HUES48 (cell line): ENCODE measurements around the gene SLC47A2.
A peak's percentile ranks its signal among the peaks of the same experiment; 100 is the strongest.
"Not testable (repeated sequence)": the region's sequence is repeated elsewhere in the genome, so short reads cannot be mapped to it uniquely, and the experiment has no call there.

Experiments
- H3K27ac ChIP-seq: one replicate; pipeline ENCODE4 v1.7.0; 2013; ENCODE audit warnings: low read depth, low read length, inconsistent platforms
- H3K27me3 ChIP-seq: 2 replicates; pipeline ENCODE4 v1.6.1; 2013; ENCODE audit warnings: mild to moderate bottlenecking, low read length; ENCODE audit not compliant: control insufficient read depth, insufficient read depth
- H3K36me3 ChIP-seq: 2 replicates; pipeline ENCODE4 v1.6.1; 2013; ENCODE audit warnings: low read length; ENCODE audit not compliant: control insufficient read depth, insufficient read depth
- H3K4me1 ChIP-seq: 2 replicates; pipeline ENCODE4 v1.6.1; 2013; ENCODE audit warnings: mild to moderate bottlenecking, low read length; ENCODE audit not compliant: control insufficient read depth, insufficient read depth
- H3K4me3 ChIP-seq: 2 replicates; pipeline ENCODE4 v1.5.1; 2013; ENCODE audit warnings: mild to moderate bottlenecking, low read depth, low read length
- H3K9ac ChIP-seq: 2 replicates; pipeline ENCODE4 v1.6.1; 2013; ENCODE audit warnings: mild to moderate bottlenecking, low read depth, low read length, moderate library complexity
- H3K9me3 ChIP-seq: 2 replicates; pipeline ENCODE4 v1.6.1; 2013; ENCODE audit warnings: low read length; ENCODE audit not compliant: control insufficient read depth, insufficient read depth

Gene SLC47A2

GRCh38 chr17:19705201-19705600, 11.2 kb downstream of the SLC47A2 start:
- no peaks in the 10 kb centered on the region for H3K27me3 ChIP-seq
- peaks cover 21% of the 10 kb centered on the region for H3K4me1 ChIP-seq
- H3K9me3 ChIP-seq, result no peaks in the 10 kb centered on the region
- no peak overlapping the region for H3K27ac ChIP-seq
- H3K4me3 ChIP-seq, result no peak overlapping the region
- H3K36me3 ChIP-seq, result no peaks in the 10 kb centered on the region
- no peak overlapping the region for H3K9ac ChIP-seq

- H3K27ac ChIP-seq, result peak overlapping the region; percentile 49
- no peak overlapping the region for H3K9ac ChIP-seq
- no peaks in the 10 kb centered on the region for H3K27me3 ChIP-seq
- H3K36me3 ChIP-seq, result no peaks in the 10 kb centered on the region
- no peaks in the 10 kb centered on the region for H3K9me3 ChIP-seq
- H3K4me3 ChIP-seq, result no peak overlapping the region
- H3K4me1 ChIP-seq, result peaks cover 21% of the 10 kb centered on the region
These were observed 12.4 kb downstream of the SLC47A2 start for GRCh38 chr17:19703828-19704613.

GRCh38 chr17:19703106-19703827, 13.1 kb downstream of the SLC47A2 start:
- H3K9me3 ChIP-seq, result no peaks in the 10 kb centered on the region
- no peak overlapping the region; the same call in 1 of the 2 replicates for H3K9ac ChIP-seq
- peaks cover 21% of the 10 kb centered on the region for H3K4me1 ChIP-seq
- no peaks in the 10 kb centered on the region for H3K36me3 ChIP-seq
- H3K27ac ChIP-seq, result peak overlapping the region; percentile 24
- no peaks in the 10 kb centered on the region for H3K27me3 ChIP-seq
- H3K4me3 ChIP-seq, result no peak overlapping the region

GRCh38 chr17:19702217-19702641, 14.2 kb downstream of the SLC47A2 start:
- Histone ChIP-seq H3K9ac (no peak overlapping the region), H3K36me3 (no peaks in the 10 kb centered on the region), H3K27me3 (no peaks in the 10 kb centered on the region), H3K4me1 (peaks cover 19% of the 10 kb centered on the region), H3K9me3 (no peaks in the 10 kb centered on the region), H3K4me3 (no peak overlapping the region), H3K27ac (no peak overlapping the region)

- H3K27me3 ChIP-seq, result no peaks in the 10 kb centered on the region
- H3K27ac ChIP-seq, result no peak overlapping the region
- H3K36me3 ChIP-seq, result no peaks in the 10 kb centered on the region
- H3K9ac ChIP-seq, result no peak overlapping the region
- no peak overlapping the region for H3K4me3 ChIP-seq
- peaks cover 17% of the 10 kb centered on the region for H3K9me3 ChIP-seq
- H3K4me1 ChIP-seq, result no peaks in the 10 kb centered on the region
These were observed 29.8 kb downstream of the SLC47A2 start for GRCh38 chr17:19686400-19687090.

- not testable (repeated sequence) for H3K27ac ChIP-seq, H3K27me3 ChIP-seq
These were observed 31.3 kb downstream of the SLC47A2 start for GRCh38 chr17:19684909-19685580.

GRCh38 chr17:19683117-19683516, 33.3 kb downstream of the SLC47A2 start:
- H3K4me1 ChIP-seq, result no peaks in the 10 kb centered on the region
- H3K4me3 ChIP-seq, result no peak overlapping the region
- peaks cover 24% of the 10 kb centered on the region for H3K9me3 ChIP-seq
- no peak overlapping the region for H3K27ac ChIP-seq
- peaks cover 15% of the 10 kb centered on the region for H3K36me3 ChIP-seq
- H3K27me3 ChIP-seq, result no peaks in the 10 kb centered on the region
- no peak overlapping the region for H3K9ac ChIP-seq

More at GRCh38 chr17:19684909-19685580, 31.3 kb downstream of the SLC47A2 start:
- not testable (repeated sequence) for H3K4me3 ChIP-seq, H3K36me3 ChIP-seq, H3K9ac ChIP-seq, H3K4me1 ChIP-seq
- peaks cover 12% of the 10 kb centered on the region; the same call in 1 of the 2 replicates for H3K9me3 ChIP-seq

GRCh38 chr17:19678581-19679453, 37.6 kb downstream of the SLC47A2 start:
- H3K9me3 ChIP-seq, result peaks cover 43% of the 10 kb centered on the region
- H3K27ac ChIP-seq, result no peak overlapping the region
- no peak overlapping the region for H3K9ac ChIP-seq
- H3K4me3 ChIP-seq, result no peak overlapping the region
- H3K36me3 ChIP-seq, result peaks cover 57% of the 10 kb centered on the region
- H3K27me3 ChIP-seq, result no peaks in the 10 kb centered on the region
- H3K4me1 ChIP-seq, result no peaks in the 10 kb centered on the region

- H3K27me3 ChIP-seq, result no peaks in the 10 kb centered on the region
- H3K4me3 ChIP-seq, result 0 out of 2 replicates have a peak overlapping the region, but pooled peaks have one; percentile 6
- no peak overlapping the region for H3K27ac ChIP-seq
- no peaks in the 10 kb centered on the region for H3K4me1 ChIP-seq
- H3K36me3 ChIP-seq, result peaks cover 60% of the 10 kb centered on the region
- H3K9me3 ChIP-seq, result peaks cover 43% of the 10 kb centered on the region
- H3K9ac ChIP-seq, result no peak overlapping the region
These were observed 38.5 kb downstream of the SLC47A2 start for GRCh38 chr17:19677736-19678379.
